ENCODE data around the gene ACP1. TPM values are rescaled to one million over a fixed set of nuclear protein-coding genes. Genes with fewer than 3 reads are reported as not detected.

ACP1 gene
- total RNA-seq, 2 donors from 2014 or later: 111 to 144 TPM

GRCh38 chr2:223451-223850 is 41.3 kb upstream of the ACP1 start:
- H3K4me1 Mint-ChIP-seq: no peaks in the 10 kb centered on the region

GRCh38 chr2:223971-224760 is 40.6 kb upstream of the ACP1 start:
- H3K4me3 ChIP-seq (ENCODE audit: low read length): no peak overlapping the region
- no peak overlapping the region for H3K9ac ChIP-seq (ENCODE audit: extremely low read depth, low read length, poor library complexity, severe bottlenecking)
- no peak overlapping the region for H3K27ac ChIP-seq (ENCODE audit: low read depth, low read length)
- no peak for TF ChIP-seq CTCF (conservative IDR thresholded peaks at IDR 0.05)
- H3K4me1 ChIP-seq (ENCODE audit: control insufficient read depth, insufficient read depth, low read length): no peaks in the 10 kb centered on the region
- peaks cover 63% of the 10 kb centered on the region for H3K36me3 Mint-ChIP-seq (ENCODE audit: low read depth)
- H3K9me3 Mint-ChIP-seq: no peaks in the 10 kb centered on the region
- WGBS, 2 experiments (ENCODE audit: insufficient coverage in 1 of 2, insufficient read length in 1 of 2): 93% methylated on average over 6 of the region's 6 CpGs; no CpG with 5 or more reads in 1 of the 2 experiments
- no peak for DNase-seq
- H3K4me1 Mint-ChIP-seq: no peaks in the 10 kb centered on the region
- H3K27ac Mint-ChIP-seq: no peak overlapping the region
- peaks cover 10% of the 10 kb centered on the region for H3K36me3 ChIP-seq (ENCODE audit: control insufficient read depth, insufficient read depth, low read length)
- H3K27me3 ChIP-seq (ENCODE audit: control insufficient read depth, insufficient read depth, low read length, poor library complexity, severe bottlenecking): no peaks in the 10 kb centered on the region
- H3K27me3 Mint-ChIP-seq (ENCODE audit: insufficient read depth): no peaks in the 10 kb centered on the region
- H3K9me3 ChIP-seq (ENCODE audit: control insufficient read depth, low read length): no peaks in the 10 kb centered on the region
- H3K4me3 Mint-ChIP-seq: no peak overlapping the region

More at GRCh38 chr2:223451-223850, 41.3 kb upstream of the ACP1 start:
- no peaks in the 10 kb centered on the region for H3K9me3 Mint-ChIP-seq
- no peaks in the 10 kb centered on the region for H3K27me3 Mint-ChIP-seq (ENCODE audit: insufficient read depth)
- no peak overlapping the region for H3K27ac ChIP-seq (ENCODE audit: low read depth, low read length)
- H3K36me3 Mint-ChIP-seq (ENCODE audit: low read depth): peaks cover 58% of the 10 kb centered on the region
- no peak overlapping the region for H3K27ac Mint-ChIP-seq
- H3K4me3 Mint-ChIP-seq: no peak overlapping the region
- 94 to 100% methylated on average over 1 to 4 of the region's 4 CpGs for WGBS, 2 experiments (ENCODE audit: insufficient coverage in 1 of 2, insufficient read length in 1 of 2)
- no peak overlapping the region for H3K4me3 ChIP-seq (ENCODE audit: low read length)
- H3K9me3 ChIP-seq (ENCODE audit: control insufficient read depth, low read length): no peaks in the 10 kb centered on the region
- H3K4me1 ChIP-seq (ENCODE audit: control insufficient read depth, insufficient read depth, low read length): no peaks in the 10 kb centered on the region
- no peak overlapping the region for H3K9ac ChIP-seq (ENCODE audit: extremely low read depth, low read length, poor library complexity, severe bottlenecking)
- no peak for TF ChIP-seq CTCF (conservative IDR thresholded peaks at IDR 0.05)
- peaks cover 10% of the 10 kb centered on the region for H3K36me3 ChIP-seq (ENCODE audit: control insufficient read depth, insufficient read depth, low read length)
- DNase-seq: no peak
- H3K27me3 ChIP-seq (ENCODE audit: control insufficient read depth, insufficient read depth, low read length, poor library complexity, severe bottlenecking): no peaks in the 10 kb centered on the region

- WGBS, 2 experiments (ENCODE audit: insufficient coverage in 1 of 2, insufficient read length in 1 of 2): 87 to 93% methylated on average over 9 of the region's 9 CpGs
- TF ChIP-seq CTCF (conservative IDR thresholded peaks at IDR 0.05): no peak
Measured at GRCh38 chr2:228115-228514, 36.6 kb upstream of the ACP1 start.

More at GRCh38 chr2:228115-228514, 36.6 kb upstream of the ACP1 start:
- Mint-ChIP-seq H3K9me3 (no peaks in the 10 kb centered on the region), H3K36me3 (ENCODE audit: low read depth) (peaks cover 50% of the 10 kb centered on the region), H3K4me3 (no peak overlapping the region), H3K4me1 (peaks cover 3% of the 10 kb centered on the region), H3K27me3 (ENCODE audit: insufficient read depth) (no peaks in the 10 kb centered on the region), H3K27ac (no peak overlapping the region)
- peaks cover 8% of the 10 kb centered on the region for H3K36me3 ChIP-seq (ENCODE audit: control insufficient read depth, insufficient read depth, low read length)
- H3K27ac ChIP-seq (ENCODE audit: low read depth, low read length): no peak overlapping the region
- H3K27me3 ChIP-seq (ENCODE audit: control insufficient read depth, insufficient read depth, low read length, poor library complexity, severe bottlenecking): no peaks in the 10 kb centered on the region
- DNase-seq: no peak
- no peak overlapping the region for H3K9ac ChIP-seq (ENCODE audit: extremely low read depth, low read length, poor library complexity, severe bottlenecking)
- no peaks in the 10 kb centered on the region for H3K4me1 ChIP-seq (ENCODE audit: control insufficient read depth, insufficient read depth, low read length)
- no peak overlapping the region for H3K4me3 ChIP-seq (ENCODE audit: low read length)
- no peaks in the 10 kb centered on the region for H3K9me3 ChIP-seq (ENCODE audit: control insufficient read depth, low read length)

Data from endodermal cell (in vitro differentiated cells).